GM19395 (cell line): ENCODE data around the gene F10.

Source experiments
- ATAC-seq: cut with Tn5 transposase; IDR thresholded peaks from one replicate; pipeline ENCODE4 v1.9.1; 2021; ENCODE audit warnings: mild to moderate bottlenecking, moderate library complexity; ENCODE audit not compliant: unreplicated experiment

The F10 gene

GRCh38 chr13:113086031-113086750, 36.4 kb upstream of the F10 start:
- no peak for ATAC-seq

GRCh38 chr13:113086991-113087922, 35.3 kb upstream of the F10 start:
- no peak for ATAC-seq

- ATAC-seq, result no peak
These were observed 34.5 kb upstream of the F10 start for GRCh38 chr13:113087923-113088690.

GRCh38 chr13:113088691-113089020, 33.9 kb upstream of the F10 start:
- no peak for ATAC-seq

- ATAC-seq, result no peak
These were observed 32.7 kb upstream of the F10 start for GRCh38 chr13:113089693-113090414.

- ATAC-seq, result no peak
These were observed 32.2 kb upstream of the F10 start for GRCh38 chr13:113090415-113090770.

GRCh38 chr13:113090806-113091205, 31.8 kb upstream of the F10 start:
- ATAC-seq, result no peak

- no peak for ATAC-seq
These were observed 31.3 kb upstream of the F10 start for GRCh38 chr13:113091211-113091771.

- no peak for ATAC-seq
These were observed 30.5 kb upstream of the F10 start for GRCh38 chr13:113091891-113092775.

GRCh38 chr13:113092776-113093579, 29.6 kb upstream of the F10 start:
- no peak for ATAC-seq

GRCh38 chr13:113093580-113094409, 28.8 kb upstream of the F10 start:
- no peak for ATAC-seq

- no peak for ATAC-seq
These were observed 28.2 kb upstream of the F10 start for GRCh38 chr13:113094410-113094800.

- no peak for ATAC-seq
These were observed 27.2 kb upstream of the F10 start for GRCh38 chr13:113095146-113096051.

GRCh38 chr13:113096052-113096744, 26.4 kb upstream of the F10 start:
- no peak for ATAC-seq

GRCh38 chr13:113096745-113097305, 25.8 kb upstream of the F10 start:
- ATAC-seq, result no peak

GRCh38 chr13:113097651-113098050, 24.9 kb upstream of the F10 start:
- no peak for ATAC-seq
